B cell (primary cell): Measurements from ENCODE around the gene TNPO3. TPM values are rescaled to one million over a fixed set of nuclear protein-coding genes. Genes with fewer than 3 reads are reported as not detected.
A peak's percentile ranks its signal among the peaks of the same experiment; 100 is the strongest.

Source experiments
- ATAC-seq: fragments of 200-7000 bp; cut with Tn5 transposase; one replicate; pipeline ENCODE4 v1.10.0; 2021; ENCODE audit warnings: low read depth, mild to moderate bottlenecking, moderate number of reproducible peaks, moderate library complexity
- CTCF ChIA-PET: fragments of 350-600 bp; sonication (Branson Sonifier 250); formaldehyde crosslinking; loops from one replicate; lab custom pipeline; 2021; ENCODE audit warnings: antibody characterized with exemption, inconsistent platforms; lab: Charles Lee
- POLR2A ChIA-PET: fragments of 350-600 bp; sonication (Branson Sonifier 250); formaldehyde crosslinking; loops from one replicate; lab custom pipeline; 2021; ENCODE audit warnings: antibody characterized with exemption; lab: Charles Lee
- DNase-seq: peaks from one replicate; pipeline ENCODE4 v3.0.0; 2013
- H2AFZ ChIP-seq: 2 replicates; pipeline ENCODE4 v1.6.1; 2012; ENCODE audit warnings: mild to moderate bottlenecking, low read depth, low read length; ENCODE audit not compliant: insufficient read depth, poor library complexity, severe bottlenecking
- H3K27ac ChIP-seq, 2 donors: 1 replicate in 1 of 2; 2 replicates in 1 of 2; pipeline ENCODE4 v1.5.1; 2012 to 2013; ENCODE audit warnings: low read length in 2 of 2, mild to moderate bottlenecking in 2 of 2, moderate library complexity in 1 of 2
- H3K27me3 ChIP-seq, 4 experiments: fragments of 200-600 bp in 1 of 4; sonication (generic) in 1 of 4; replicated peaks in 1 of 4; 1 replicate in 2 of 4; 2 replicates in 2 of 4; pipeline versions ENCODE4 v1.6.1 to v1.7.0; 2013 to 2016; ENCODE audit warnings: low read length in 3 of 4, mild to moderate bottlenecking in 2 of 4, mixed read lengths in 1 of 4, moderate library complexity in 1 of 4; ENCODE audit not compliant: insufficient read depth in 4 of 4, control insufficient read depth in 3 of 4; ENCODE audit errors: control extremely low read depth in 1 of 4
- H3K36me3 ChIP-seq, 2 experiments: replicated peaks in 1 of 2; 1 replicate in 1 of 2; 2 replicates in 1 of 2; pipeline versions ENCODE4 v1.6.1 to v1.7.1; 2013; ENCODE audit warnings: low read length in 1 of 2; ENCODE audit not compliant: insufficient read depth in 2 of 2, control insufficient read depth in 1 of 2; ENCODE audit errors: control extremely low read depth in 1 of 2, extremely low read depth in 1 of 2
- H3K4me1 ChIP-seq, 2 donors: fragments of 200-600 bp in 1 of 2; sonication (generic) in 1 of 2; 1 replicate in 1 of 2; 2 replicates in 1 of 2; pipeline versions ENCODE4 v1.5.1 to v1.6.1; 2013 to 2017; ENCODE audit warnings: low read length in 2 of 2; ENCODE audit not compliant: control insufficient read depth in 2 of 2, insufficient read depth in 2 of 2
- H3K4me2 ChIP-seq: replicated peaks from 2 replicates; pipeline ENCODE3; 2012; ENCODE audit warnings: mild to moderate bottlenecking, low read depth, low read length; ENCODE audit not compliant: poor library complexity, severe bottlenecking
- H3K4me3 ChIP-seq, 5 experiments: fragments of 200-600 bp in 1 of 5; sonication (generic) in 1 of 5; 1 replicate in 3 of 5; 2 replicates in 2 of 5; pipeline versions ENCODE4 v1.5.1 to v1.7.0; 2011 to 2016; ENCODE audit warnings: low read length in 4 of 5, mild to moderate bottlenecking in 4 of 5, low read depth in 2 of 5, control low read depth in 1 of 5, moderate library complexity in 1 of 5; ENCODE audit not compliant: insufficient read depth in 1 of 5; ENCODE audit errors: control extremely low read depth in 1 of 5, extremely low read depth in 1 of 5
- H3K79me2 ChIP-seq: fragments of 200-600 bp; sonication (generic); one replicate; pipeline ENCODE4 v1.6.0; 2016; ENCODE audit warnings: low read length; ENCODE audit not compliant: control insufficient read depth, insufficient read depth
- H3K9ac ChIP-seq: fragments of 200-600 bp; sonication (generic); 2 replicates; pipeline ENCODE4 v1.6.1; 2017; ENCODE audit warnings: mild to moderate bottlenecking, low read length, moderate library complexity
- H3K9me3 ChIP-seq, 3 donors: one replicate each; pipeline versions ENCODE4 v1.6.1 to v1.7.1; 2013; ENCODE audit warnings: low read length in 2 of 3; ENCODE audit not compliant: control insufficient read depth in 2 of 3, insufficient read depth in 1 of 3; ENCODE audit errors: control extremely low read depth in 1 of 3
- H4K20me1 ChIP-seq: 2 replicates; pipeline ENCODE4 v1.6.0; 2012; ENCODE audit warnings: mild to moderate bottlenecking, low read length; ENCODE audit not compliant: insufficient read depth, control insufficient read depth, poor library complexity, severe bottlenecking
- H3K27ac Mint-ChIP-seq: one replicate; pipeline ENCODE4 v1.8.0; 2021; ENCODE audit warnings: mixed read lengths
- H3K27me3 Mint-ChIP-seq: one replicate; pipeline ENCODE4 v1.8.0; 2021; ENCODE audit warnings: mixed read lengths
- H3K4me1 Mint-ChIP-seq: one replicate; pipeline ENCODE4 v1.8.0; 2021; ENCODE audit warnings: mixed read lengths
- H3K4me3 Mint-ChIP-seq: one replicate; pipeline ENCODE4 v1.8.0; 2021; ENCODE audit warnings: mixed read lengths
- H3K9me3 Mint-ChIP-seq: one replicate; pipeline ENCODE4 v1.8.0; 2022; ENCODE audit warnings: mixed read lengths; ENCODE audit not compliant: insufficient read depth
- CTCF ChIP-seq: fragments of 200-600 bp; IDR thresholded peaks from one replicate; pipeline ENCODE4 v1.8.0; 2022; ENCODE audit warnings: antibody characterized with exemption, mild to moderate bottlenecking
- EZH2 ChIP-seq: IDR thresholded peaks from 2 replicates; pipeline ENCODE4 v1.6.1; 2012; ENCODE audit warnings: borderline replicate concordance, low read depth, mild to moderate bottlenecking, moderate library complexity, low read length; ENCODE audit not compliant: insufficient read depth, poor library complexity, severe bottlenecking
- WGBS: methylation state at CpG from one replicate; pipeline ENCODE4 v1.1.5; 2013; ENCODE audit warnings: missing lambda C conversion rate; ENCODE audit not compliant: insufficient coverage; 5-methylcytosine and 5-hydroxymethylcytosine counted together
- intact Hi-C: fragments of 100-400 bp; cut with micrococcal nuclease; formaldehyde crosslinking; loops from one replicate; pipeline ENCODE4 v1.10.0; 2022
- polyA plus RNA-seq: library from polyadenylated mRNA; depleted of rRNA; stranded (reverse); fragments of >200 nt; gene quantifications from 2 replicates; pipeline ENCODE4 v1.2.3, GENCODE V29; 2012
- total RNA-seq, 2 donors: library from RNA; stranded (reverse); fragments of 120-200 nt in 1 of 2; gene quantifications; 1 replicate in 1 of 2; 2 replicates in 1 of 2; pipeline versions ENCODE4 v1.2.3 to v1.2.4, GENCODE V29; 2013 to 2022

The TNPO3 gene
- total and polyA plus RNA-seq, 2 donors (not counting 1 experiment from before 2014, with no cell fraction given), result 19.0 to 48.3 TPM

- peak overlapping the region; percentile 93 for H3K27ac Mint-ChIP-seq
- peaks cover 73% of the 10 kb centered on the region for H3K4me1 Mint-ChIP-seq
- H3K36me3 ChIP-seq, result peaks cover 0 to 1% of the 10 kb centered on the region in 2 experiments
- TF ChIP-seq CTCF (no peak), EZH2 (no peak)
- DNase-seq (no peak), ATAC-seq (no peak)
- peaks cover 43% of the 10 kb centered on the region for H3K79me2 ChIP-seq
- H3K9me3 ChIP-seq, result no peaks in the 10 kb centered on the region
- H3K27ac ChIP-seq, result peak overlapping the region; percentile 67 to 99
- no peaks in the 10 kb centered on the region for H3K27me3 Mint-ChIP-seq
- H3K9ac ChIP-seq, result peak overlapping the region; percentile 92
- H2AFZ ChIP-seq, result peak overlapping the region; percentile 80
- WGBS, result 47% methylated on average over 17 of the region's 17 CpGs
- ChIA-PET POLR2A (interaction anchor here (0.6 to 1.3 kb wide), 3 partner anchors 22 to 949 kb away, joined by 3 to 7 read pairs (median 5); no protein-coding TSS in a partner anchor), CTCF (interaction anchor here (0.7 to 1.3 kb wide), 2 partner anchors 16 to 53 kb away, joined by 3 read pairs; no protein-coding TSS in a partner anchor)
- H3K4me1 ChIP-seq, result peaks cover 63 to 78% of the 10 kb centered on the region in 2 donors
- intact Hi-C loops, result no loop called here
- H3K27me3 ChIP-seq, result no peaks in the 10 kb centered on the region
- H4K20me1 ChIP-seq, result peaks cover 14% of the 10 kb centered on the region
- H3K4me3 Mint-ChIP-seq, result peak overlapping the region; percentile 94
- H3K4me2 ChIP-seq, result peak overlapping the region; percentile 90
- H3K9me3 Mint-ChIP-seq, result no peaks in the 10 kb centered on the region
- H3K4me3 ChIP-seq, result peak overlapping the region in 4 of 5 experiments; percentile 83 to 90 (median 87)
These were observed 117.7 kb downstream of the TNPO3 start for GRCh38 chr7:128937271-128937646.

- POLR2A ChIA-PET, result interaction anchor here (1.3 kb wide), 1 partner anchor 22 kb away, joined by 5 read pairs; no protein-coding TSS in a partner anchor
- Histone ChIP-seq H3K27me3 (no peaks in the 10 kb centered on the region), H3K4me3 (peak overlapping the region in 1 of 5 experiments; percentile 90), H3K9ac (no peak overlapping the region), H3K27ac (peak overlapping the region; percentile 67 to 99), H3K9me3 (no peaks in the 10 kb centered on the region), H3K79me2 (peaks cover 39% of the 10 kb centered on the region), H3K36me3 (no peaks in the 10 kb centered on the region), H4K20me1 (peaks cover 14% of the 10 kb centered on the region), H3K4me2 (peak overlapping the region; percentile 10), H2AFZ (peak overlapping the region; percentile 80), H3K4me1 (peaks cover 63 to 75% of the 10 kb centered on the region in 2 donors)
- CTCF ChIA-PET, result interaction anchor here (1.3 kb wide), 1 partner anchor 16 kb away, joined by 3 read pairs; no protein-coding TSS in a partner anchor
- DNase-seq, result no peak
- H3K4me1 Mint-ChIP-seq, result peaks cover 71% of the 10 kb centered on the region
- 100% methylated on average over 4 of the region's 4 CpGs for WGBS
- H3K4me3 Mint-ChIP-seq, result peak overlapping the region; percentile 94
- H3K27ac Mint-ChIP-seq, result peak overlapping the region; percentile 93
- H3K9me3 Mint-ChIP-seq, result no peaks in the 10 kb centered on the region
- H3K27me3 Mint-ChIP-seq, result no peaks in the 10 kb centered on the region
- intact Hi-C loops, result no loop called here
- ATAC-seq, result no peak
- TF ChIP-seq CTCF (no peak), EZH2 (no peak)
These were observed 118.1 kb downstream of the TNPO3 start for GRCh38 chr7:128936798-128937197.
